Heart right ventricle (tissue), 16 donors: ENCODE data around the gene GAREM1. TPM values are rescaled to one million over a fixed set of nuclear protein-coding genes. Genes with fewer than 3 reads are reported as not detected.

ENCODE experiments used
- ATAC-seq, 8 donors: fragments of 200-7000 bp; cut with Tn5 transposase; one replicate each; pipeline ENCODE4 v1.9.1; 2020; ENCODE audit warnings: mild to moderate bottlenecking in 8 of 8, moderate library complexity in 8 of 8, moderate number of reproducible peaks in 1 of 8
- DNase-seq, 2 donors: peaks; one replicate each; pipeline ENCODE4 v3.0.0-alpha.2; 2020
- H3K27ac ChIP-seq, 10 donors: fragments of 200-600 bp; sonication (generic) in 2 of 10; one replicate each; pipeline versions ENCODE4 v1.5.0 to v1.8.0; 2020 to 2022; ENCODE audit warnings: mild to moderate bottlenecking in 3 of 10
- H3K27me3 ChIP-seq, 7 donors: fragments of 200-600 bp; one replicate each; pipeline ENCODE4 v1.8.0; 2021 to 2022; ENCODE audit warnings: mild to moderate bottlenecking in 2 of 7
- H3K36me3 ChIP-seq, 9 donors: fragments of 200-600 bp; sonication (generic) in 1 of 9; one replicate each; pipeline versions ENCODE4 v1.5.0 to v1.8.0; 2020 to 2022; ENCODE audit warnings: mild to moderate bottlenecking in 2 of 9
- H3K4me1 ChIP-seq, 9 donors: fragments of 200-600 bp; sonication (generic) in 1 of 9; one replicate each; pipeline versions ENCODE4 v1.5.0 to v1.8.0; 2020 to 2022; ENCODE audit warnings: mild to moderate bottlenecking in 4 of 9
- H3K4me3 ChIP-seq, 10 donors: fragments of 200-600 bp; sonication (generic) in 2 of 10; one replicate each; pipeline versions ENCODE4 v1.5.0 to v1.8.0; 2020 to 2022; ENCODE audit warnings: mild to moderate bottlenecking in 7 of 10, moderate library complexity in 2 of 10
- H3K9me3 ChIP-seq, 11 donors: fragments of 200-600 bp in 10 of 11; sonication (generic) in 2 of 11; one replicate each; pipeline versions ENCODE4 v1.5.0 to v1.8.0; 2013 to 2022; ENCODE audit warnings: mild to moderate bottlenecking in 2 of 11, control low read depth in 1 of 11, moderate library complexity in 1 of 11
- CTCF ChIP-seq, 9 donors: fragments of 200-600 bp; sonication (generic) in 2 of 9; IDR thresholded peaks; one replicate each; pipeline versions ENCODE4 v1.5.0 to v1.8.0; 2021 to 2022; ENCODE audit warnings: antibody characterized with exemption in 9 of 9, mild to moderate bottlenecking in 5 of 9, moderate library complexity in 1 of 9
- WGBS, 2 donors: extraction: QIAGEN DNeasy Blood & Tissue Kit; methylation state at CpG; one replicate each; pipeline ENCODE4 v1.1.7; 2013; ENCODE audit warnings: inconsistent platforms in 1 of 2; 5-methylcytosine and 5-hydroxymethylcytosine counted together
- intact Hi-C, 10 donors: fragments of 100-400 bp; cut with DNase I; formaldehyde crosslinking; loops; one replicate each; pipeline versions ENCODE4 v1.11.1 to v1.14.2; 2022
- polyA plus RNA-seq, 2 donors: library from polyadenylated mRNA; stranded (reverse); fragments of 200-250 nt; gene quantifications; one replicate each; pipeline ENCODE4 v1.2.3, GENCODE V29; 2013
- total RNA-seq, 10 donors: library from RNA; stranded (reverse); fragmentation: NEBNext Ultra II Directional in 3 of 10; extraction: Animal tissue kit (Norgen Biotek cat#: 25700) in 3 of 10; gene quantifications; one replicate each; pipeline versions ENCODE4 v1.2.1 to v1.2.4, GENCODE V29; 2021 to 2023
- donor health status: Arrhythmogenic right ventricular cardiomyopathy.
- donor health status: ischemic (EF 13 %, LVEDD 7.1; RV severe dilation, severe dysfunction).
- donor health status: healthy with polysubstance abuse.
- donor health status: DM: no; HTN: yes; CAD: no.
- donor health status: DM: no; HTN: no; CAD: no.
- donor health status: ischemic (EF 25% LVEDD 6.9; RV normal size, moderate dysfunction).
- donor health status: ischemic (EF 25% LVEDD 5.7; RV mildly dilated, moderate dysfunction).
- donor health status: healthy.
- donor health status: DM: yes; HTN: yes; CAD: no.
- donor health status: Ischemic cardiomyopathy.
- donor health status: ischemic (EF 35%, LVEDD 5.7; RV mildly dilated, moderate dysfunction).
- donor health status: nonischemic (EF 11% LVEDD 7.7; RV severe dilation, severe dysfunction).
- donor health status: DM: yes; HTN: yes; CAD: no.
- donor health status: PGD.
- donor health status: ischemic (EF 29% LVEDD 5.4; RV normal size, mild dysfunction).
- donor health status: nonischemic (EF 23%, LVEDD 6.1; RV moderate dilation, normal function).

Gene GAREM1
- total and polyA plus RNA-seq, 12 donors = 2.4 to 26.1 (median 13.4) TPM

GRCh38 chr18:32289483-32290075, 181.1 kb downstream of the GAREM1 start:
- peak; percentile 37 to 73 (median 67) for TF ChIP-seq CTCF (IDR thresholded peaks at IDR 0.05)
- 22 to 29% methylated on average over 1 of the region's 1 CpG for WGBS, 2 donors
- peaks cover 0 to 8% (median 0%) of the 10 kb centered on the region in 9 donors for H3K4me1 ChIP-seq
- intact Hi-C loops = loop anchor here in 7 of 10 donors (1.0 to 5.0 kb wide), 2 partner anchors 182 to 183 kb away; partner anchors contain the start of gene GAREM1 (in 6 of the 7)
- peak in 1 of 2 donors; percentile 53 for DNase-seq
- H3K27ac ChIP-seq = no peak overlapping the region
- no peaks in the 10 kb centered on the region for H3K27me3 ChIP-seq
- H3K36me3 ChIP-seq = peaks cover 0 to 16% (median 0%) of the 10 kb centered on the region in 9 donors
- no peak overlapping the region for H3K4me3 ChIP-seq
- ATAC-seq = peak in 4 of 8 donors; percentile 67 to 74 (median 70)
- H3K9me3 ChIP-seq = peaks cover 0 to 5% (median 0%) of the 10 kb centered on the region in 11 donors

GRCh38 chr18:32287873-32288272, 182.8 kb downstream of the GAREM1 start:
- Histone ChIP-seq H3K9me3 (peaks cover 0 to 5% (median 0%) of the 10 kb centered on the region in 11 donors), H3K27me3 (no peaks in the 10 kb centered on the region), H3K36me3 (peaks cover 0 to 16% (median 0%) of the 10 kb centered on the region in 9 donors), H3K4me3 (no peak overlapping the region), H3K27ac (no peak overlapping the region), H3K4me1 (peaks cover 0 to 16% (median 9%) of the 10 kb centered on the region in 9 donors)
- no peak for TF ChIP-seq CTCF (IDR thresholded peaks at IDR 0.05)
- ATAC-seq (no peak), DNase-seq (no peak)
- 90 to 97% methylated on average over 9 of the region's 9 CpGs for WGBS, 2 donors
- intact Hi-C loops = loop anchor here in 4 of 10 donors (5.0 kb wide), 1 partner anchor 184 kb away; the partner anchor contains the start of gene GAREM1 (in 4 of the 4)

- Histone ChIP-seq H3K36me3 (peaks cover 0 to 16% (median 0%) of the 10 kb centered on the region in 9 donors), H3K4me1 (peaks cover 0 to 21% (median 10%) of the 10 kb centered on the region in 9 donors), H3K9me3 (peaks cover 0 to 5% (median 0%) of the 10 kb centered on the region in 11 donors), H3K27me3 (no peaks in the 10 kb centered on the region), H3K4me3 (no peak overlapping the region), H3K27ac (peak overlapping the region in 2 of 10 donors; percentile 12 to 56)
- WGBS, 2 donors = 78 to 86% methylated on average over 16 of the region's 16 CpGs
- no peak for TF ChIP-seq CTCF (IDR thresholded peaks at IDR 0.05)
- intact Hi-C loops = loop anchor here in 4 of 10 donors (5.0 kb wide), 1 partner anchor 185 kb away; the partner anchor contains the start of gene GAREM1 (in 4 of the 4)
- peak in 1 of 2 donors; percentile 27 for DNase-seq
- ATAC-seq = peak in 5 of 8 donors; percentile 18 to 53 (median 47)
Measured at GRCh38 chr18:32287249-32287648, 183.4 kb downstream of the GAREM1 start.

- Histone ChIP-seq H3K9me3 (peaks cover 0 to 4% (median 0%) of the 10 kb centered on the region in 11 donors), H3K4me1 (peaks cover 0 to 22% (median 10%) of the 10 kb centered on the region in 9 donors), H3K4me3 (no peak overlapping the region), H3K27ac (peak overlapping the region in 3 of 10 donors; percentile 12 to 56 (median 15)), H3K36me3 (peaks cover 0 to 16% (median 0%) of the 10 kb centered on the region in 9 donors), H3K27me3 (no peaks in the 10 kb centered on the region)
- intact Hi-C loops = loop anchor here in 4 of 10 donors (5.0 kb wide), 1 partner anchor 186 kb away; the partner anchor contains the start of gene GAREM1 (in 4 of the 4)
- no peak for TF ChIP-seq CTCF (IDR thresholded peaks at IDR 0.05)
- WGBS, 2 donors = 78 to 86% methylated on average over 5 of the region's 5 CpGs
- DNase-seq (no peak), ATAC-seq (no peak)
Measured at GRCh38 chr18:32286749-32287148, 183.9 kb downstream of the GAREM1 start.
